Measurements from ENCODE around the gene HAAO. TPM values are rescaled to one million over a fixed set of nuclear protein-coding genes. Genes with fewer than 3 reads are reported as not detected.

HAAO gene
- total and polyA plus RNA-seq, 2 of the 8 experiments (the other 6 are each of a cell fraction or from before 2014, with no cell fraction given) = 2.5 to 7.0 TPM

GRCh38 chr2:42748840-42749239, 43.5 kb downstream of the HAAO start (continued):
- TF ChIP-seq RAD21 (IDR thresholded peaks at IDR 0.05 in 1 of 2, conservative IDR thresholded peaks at IDR 0.05 in 1 of 2; ENCODE audit: low read depth in 2 of 2, low read length in 2 of 2) (no peak), ATF3 (IDR thresholded peaks at IDR 0.05; ENCODE audit: insufficient read depth, low read depth, low read length) (no peak), RBBP5 (IDR thresholded peaks at IDR 0.05; ENCODE audit: borderline replicate concordance, low read depth, low read length) (no peak), NANOG (IDR thresholded peaks at IDR 0.05; ENCODE audit: insufficient read depth, low read depth, low read length, poor library complexity, severe bottlenecking) (no peak)

Data from H1 (cell line).